Fibroblast of skin of right quadriceps (primary cell): Measurements from ENCODE around the gene HSP90AB1.

Source experiments
- DNase-seq: peaks from one replicate; pipeline ENCODE4 v3.0.0-alpha.2; 2013

Gene HSP90AB1

GRCh38 chr6:44292661-44293365 is 45.9 kb downstream of the HSP90AB1 start:
- no peak for DNase-seq

GRCh38 chr6:44294832-44295791 is 48.2 kb downstream of the HSP90AB1 start:
- no peak for DNase-seq

GRCh38 chr6:44297063-44298038 is 50.5 kb downstream of the HSP90AB1 start:
- DNase-seq, result no peak

GRCh38 chr6:44298055-44298803 is 51.3 kb downstream of the HSP90AB1 start:
- no peak for DNase-seq

- DNase-seq, result no peak
Measured at GRCh38 chr6:44298864-44299263, 52.0 kb downstream of the HSP90AB1 start.

GRCh38 chr6:44300292-44300823 is 53.5 kb downstream of the HSP90AB1 start:
- DNase-seq, result no peak

- DNase-seq, result no peak
Measured at GRCh38 chr6:44301106-44301505, 54.2 kb downstream of the HSP90AB1 start.

GRCh38 chr6:44301782-44302564 is 55.1 kb downstream of the HSP90AB1 start:
- DNase-seq, result no peak

- no peak for DNase-seq
Measured at GRCh38 chr6:44302856-44303255, 56.0 kb downstream of the HSP90AB1 start.
